Liver (tissue), 3 donors: ENCODE data around the gene LRRN2.

ENCODE experiments used
- CTCF ChIP-seq: fragments of 150-350 bp; IDR thresholded peaks from 2 replicates; pipeline ENCODE4 v1.5.1; 2017; ENCODE audit warnings: improper control_type of control experiment, low read depth, low read length; ENCODE audit not compliant: missing input control
- JUND ChIP-seq, 2 donors: IDR thresholded peaks; 2 replicates each; pipeline ENCODE4 v1.6.1; 2016; ENCODE audit warnings: antibody characterized with exemption in 2 of 2
- SP1 ChIP-seq: IDR thresholded peaks from 2 replicates; pipeline ENCODE4 v1.6.1; 2018; ENCODE audit warnings: antibody characterized with exemption, mild to moderate bottlenecking
- donor health status: healthy.
- donor health status: healthy.

DNA sequence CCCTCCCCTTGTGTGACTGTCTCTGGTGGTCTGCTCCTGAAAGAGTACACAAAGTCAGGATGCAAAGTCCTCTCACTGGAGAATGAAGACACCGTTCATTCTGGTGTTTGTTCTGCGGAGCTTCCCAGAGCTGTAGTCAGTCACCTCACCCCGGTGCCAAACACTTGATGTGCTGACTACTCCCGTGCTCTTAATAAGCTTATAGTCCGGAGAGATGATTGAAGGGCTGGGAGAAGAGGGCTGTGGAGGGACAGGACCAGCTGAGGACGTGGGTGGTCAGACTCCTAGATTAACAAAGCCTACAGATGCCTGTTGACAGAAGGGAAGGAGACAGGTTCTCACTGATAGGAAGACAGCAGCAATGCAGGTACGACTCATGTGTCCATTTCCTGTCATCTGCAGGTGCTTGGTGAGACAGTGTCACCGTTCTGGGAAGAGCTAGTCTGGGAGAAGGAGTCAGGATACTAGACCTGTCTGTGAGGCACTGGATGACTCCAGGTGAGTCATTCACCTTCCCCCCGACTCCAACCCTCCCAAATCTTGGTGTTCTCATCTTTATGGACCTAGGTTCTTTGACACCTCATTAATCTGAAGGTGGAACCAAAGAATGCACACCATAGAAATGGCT is 40.4 kb upstream of the LRRN2 start:
- no peak for TF ChIP-seq CTCF
- no peak for TF ChIP-seq SP1
- TF ChIP-seq JUND (IDR thresholded peaks at IDR 0.05), result no peak
